ENCODE measurements around the gene MAN1A1.

Gene MAN1A1

DNA sequence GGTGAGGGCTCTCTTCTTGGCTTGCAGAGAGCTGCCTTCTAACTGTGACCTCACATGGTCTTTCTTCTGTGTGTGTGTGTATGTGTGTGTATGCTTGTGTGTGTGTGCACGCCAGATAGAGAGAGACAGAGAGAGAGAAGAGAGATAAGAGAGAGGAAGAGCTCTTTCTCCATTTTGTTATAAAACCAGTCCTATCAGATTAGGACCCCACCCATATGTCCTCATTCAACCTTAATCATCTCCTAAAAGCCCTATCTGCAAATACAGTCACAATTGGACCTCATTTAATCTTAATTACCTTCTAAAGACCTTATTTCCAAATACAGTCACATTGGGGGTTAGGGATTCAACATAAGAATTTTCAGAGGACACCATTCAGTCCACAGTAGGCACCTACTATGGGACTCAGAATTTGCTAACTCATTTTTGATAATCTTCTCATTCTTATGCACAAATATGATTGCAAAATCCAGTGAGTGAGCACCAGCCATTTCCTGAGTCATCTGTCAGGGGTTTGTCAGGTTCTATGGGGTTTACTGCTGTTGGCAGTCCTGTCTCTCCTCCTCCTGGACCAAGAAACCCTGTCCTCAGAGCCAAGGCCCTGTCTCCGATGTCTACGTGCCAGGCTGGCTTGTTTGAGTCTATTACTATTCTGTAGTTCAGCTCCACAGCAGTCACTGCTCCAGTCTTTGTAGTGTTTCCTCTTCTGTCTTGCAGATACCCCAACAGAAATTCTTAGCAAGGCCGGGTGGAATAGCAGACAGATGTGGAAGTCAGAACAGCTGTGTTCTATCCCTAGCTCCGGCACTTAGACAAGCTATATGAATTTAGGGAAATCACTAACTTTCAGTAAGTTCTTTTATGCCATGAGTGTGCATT, 212.1 kb downstream of the MAN1A1 start:
- H3K27me3 ChIP-seq (ENCODE audit: control insufficient read depth in 3 of 3, insufficient read depth in 3 of 3, low read depth in 1 of 3, low read length in 3 of 3), result no peaks in the 10 kb centered on the region
- no peaks in the 10 kb centered on the region for H3K9me3 ChIP-seq (replicated peaks in 1 of 2; ENCODE audit: control insufficient read depth in 2 of 2, insufficient read depth in 1 of 2, low read depth in 1 of 2, low read length in 2 of 2)
- no peak for DNase-seq (ENCODE audit: low spot score)
- no peak overlapping the region for H3K23ac ChIP-seq (ENCODE audit: low read depth, low read length, poor library complexity)
- no peak overlapping the region for H4K8ac ChIP-seq (ENCODE audit: low read depth, low read length)
- no peak overlapping the region for H2AFZ ChIP-seq (ENCODE audit: low read length)
- H3K27ac ChIP-seq (replicated peaks; ENCODE audit: low read length), result no peak overlapping the region
- H2BK12ac ChIP-seq (ENCODE audit: low read length), result no peak overlapping the region
- no peak overlapping the region for H3K14ac ChIP-seq (ENCODE audit: low read length)
- H3K4me2 ChIP-seq (ENCODE audit: insufficient read depth, low read length, poor library complexity, severe bottlenecking), result no peak overlapping the region
- H3K4me3 ChIP-seq (ENCODE audit: low read length in 2 of 2), result no peak overlapping the region
- H2AK5ac ChIP-seq (ENCODE audit: low read depth, low read length), result no peak overlapping the region
- H3K4ac ChIP-seq (ENCODE audit: low read length), result no peak overlapping the region
- H3K9ac ChIP-seq (ENCODE audit: low read depth, low read length, poor library complexity), result no peak overlapping the region
- no peak overlapping the region for H3K18ac ChIP-seq (ENCODE audit: low read length)
- no peaks in the 10 kb centered on the region for H3K36me3 ChIP-seq (replicated peaks in 1 of 2; ENCODE audit: control insufficient read depth in 2 of 2, insufficient read depth in 2 of 2, low read length in 2 of 2)
- H3K79me1 ChIP-seq (ENCODE audit: low read depth, low read length), result no peaks in the 10 kb centered on the region
- H2BK15ac ChIP-seq (ENCODE audit: low read length), result no peak overlapping the region
- H2BK5ac ChIP-seq (ENCODE audit: low read length), result no peak overlapping the region
- WGBS, 2 donors (ENCODE audit: extremely low coverage in 2 of 2, insufficient read length in 2 of 2, insufficient replicate concordance in 1 of 2), result no CpG with 5 or more reads among the region's 5 CpGs
- no peak overlapping the region for H4K91ac ChIP-seq (ENCODE audit: low read depth, low read length, poor library complexity)
- peaks cover 3 to 9% of the 10 kb centered on the region in 2 donors for H3K4me1 ChIP-seq (ENCODE audit: control insufficient read depth in 2 of 2, insufficient read depth in 1 of 2, low read depth in 1 of 2, low read length in 2 of 2)
- H2BK120ac ChIP-seq (ENCODE audit: low read depth, low read length), result no peak overlapping the region

DNA sequence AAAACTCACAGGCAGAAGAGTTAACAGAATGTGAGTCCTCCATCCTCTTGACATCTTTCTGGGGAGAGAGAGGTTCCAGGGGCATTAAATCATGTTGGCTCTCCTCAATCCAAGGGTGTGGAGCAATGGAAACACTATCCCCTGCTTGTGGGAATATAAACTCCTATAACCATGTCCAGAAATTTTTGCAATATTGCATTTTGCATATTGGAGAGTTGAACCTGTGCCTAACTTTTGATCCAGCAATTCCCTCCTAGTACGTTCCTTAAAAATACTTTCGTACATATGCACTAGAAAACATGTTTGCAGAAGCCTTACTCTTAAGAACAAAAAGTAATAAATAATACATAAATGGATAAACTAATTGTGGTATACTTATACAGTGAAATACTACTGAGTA, 214.8 kb downstream of the MAN1A1 start:
- Histone ChIP-seq H3K9ac (ENCODE audit: low read depth, low read length, poor library complexity) (no peak overlapping the region), H2AFZ (ENCODE audit: low read length) (no peak overlapping the region), H2BK120ac (ENCODE audit: low read depth, low read length) (no peak overlapping the region), H3K4me1 (ENCODE audit: control insufficient read depth in 2 of 2, insufficient read depth in 1 of 2, low read depth in 1 of 2, low read length in 2 of 2) (peaks cover 1 to 8% of the 10 kb centered on the region in 2 donors), H2BK5ac (ENCODE audit: low read length) (no peak overlapping the region), H2AK5ac (ENCODE audit: low read depth, low read length) (no peak overlapping the region), H4K91ac (ENCODE audit: low read depth, low read length, poor library complexity) (no peak overlapping the region), H2BK15ac (ENCODE audit: low read length) (no peak overlapping the region), H3K18ac (ENCODE audit: low read length) (no peak overlapping the region), H3K27me3 (ENCODE audit: control insufficient read depth in 3 of 3, insufficient read depth in 3 of 3, low read depth in 1 of 3, low read length in 3 of 3) (no peaks in the 10 kb centered on the region), H3K14ac (ENCODE audit: low read length) (no peak overlapping the region), H3K27ac (replicated peaks; ENCODE audit: low read length) (no peak overlapping the region), H3K9me3 (replicated peaks in 1 of 2; ENCODE audit: control insufficient read depth in 2 of 2, insufficient read depth in 1 of 2, low read depth in 1 of 2, low read length in 2 of 2) (no peaks in the 10 kb centered on the region), H3K4ac (ENCODE audit: low read length) (no peak overlapping the region), H2BK12ac (ENCODE audit: low read length) (no peak overlapping the region), H3K79me1 (ENCODE audit: low read depth, low read length) (no peaks in the 10 kb centered on the region), H3K4me2 (ENCODE audit: insufficient read depth, low read length, poor library complexity, severe bottlenecking) (no peak overlapping the region), H3K23ac (ENCODE audit: low read depth, low read length, poor library complexity) (no peak overlapping the region), H3K4me3 (ENCODE audit: low read length in 2 of 2) (no peak overlapping the region), H4K8ac (ENCODE audit: low read depth, low read length) (no peak overlapping the region), H3K36me3 (replicated peaks in 1 of 2; ENCODE audit: control insufficient read depth in 2 of 2, insufficient read depth in 2 of 2, low read length in 2 of 2) (no peaks in the 10 kb centered on the region)
- no CpG with 5 or more reads among the region's 2 CpGs for WGBS, 2 donors (ENCODE audit: extremely low coverage in 2 of 2, insufficient read length in 2 of 2, insufficient replicate concordance in 1 of 2)
- no peak for DNase-seq (ENCODE audit: low spot score)

DNA sequence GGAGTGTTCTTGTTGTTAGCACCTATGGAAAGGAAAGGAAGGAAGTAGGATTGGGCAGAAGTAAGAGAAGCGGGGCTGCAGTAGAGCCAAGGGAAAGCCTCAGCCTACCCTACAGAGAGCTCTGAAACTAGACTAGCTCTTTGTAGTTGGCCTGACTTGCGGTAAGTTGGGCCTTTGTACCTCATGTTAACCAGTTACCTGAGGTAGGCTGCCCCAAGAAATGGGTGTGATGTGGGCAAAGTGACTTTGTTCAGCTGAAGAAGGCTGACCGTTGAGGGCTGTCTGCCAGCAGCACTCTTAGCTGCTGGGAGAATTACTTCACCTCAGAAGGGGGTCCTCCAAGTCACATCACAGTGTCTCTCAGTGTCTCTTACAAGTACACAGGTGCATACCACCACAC, 216.2 kb downstream of the MAN1A1 start:
- no peak overlapping the region for H3K23ac ChIP-seq (ENCODE audit: low read depth, low read length, poor library complexity)
- H2AK5ac ChIP-seq (ENCODE audit: low read depth, low read length), result no peak overlapping the region
- no peaks in the 10 kb centered on the region for H3K36me3 ChIP-seq (replicated peaks in 1 of 2; ENCODE audit: control insufficient read depth in 2 of 2, insufficient read depth in 2 of 2, low read length in 2 of 2)
- H4K91ac ChIP-seq (ENCODE audit: low read depth, low read length, poor library complexity), result no peak overlapping the region
- no peaks in the 10 kb centered on the region for H3K79me1 ChIP-seq (ENCODE audit: low read depth, low read length)
- H3K14ac ChIP-seq (ENCODE audit: low read length), result no peak overlapping the region
- no peak overlapping the region for H3K4ac ChIP-seq (ENCODE audit: low read length)
- H3K9ac ChIP-seq (ENCODE audit: low read depth, low read length, poor library complexity), result no peak overlapping the region
- H3K9me3 ChIP-seq (replicated peaks in 1 of 2; ENCODE audit: control insufficient read depth in 2 of 2, insufficient read depth in 1 of 2, low read depth in 1 of 2, low read length in 2 of 2), result no peaks in the 10 kb centered on the region
- H3K18ac ChIP-seq (ENCODE audit: low read length), result no peak overlapping the region
- H4K8ac ChIP-seq (ENCODE audit: low read depth, low read length), result no peak overlapping the region
- DNase-seq (ENCODE audit: low spot score), result no peak
- H3K27me3 ChIP-seq (ENCODE audit: control insufficient read depth in 3 of 3, insufficient read depth in 3 of 3, low read depth in 1 of 3, low read length in 3 of 3), result no peaks in the 10 kb centered on the region
- no peak overlapping the region for H2BK12ac ChIP-seq (ENCODE audit: low read length)
- H2BK120ac ChIP-seq (ENCODE audit: low read depth, low read length), result no peak overlapping the region
- peaks cover 0 to 1% of the 10 kb centered on the region in 2 donors for H3K4me1 ChIP-seq (ENCODE audit: control insufficient read depth in 2 of 2, insufficient read depth in 1 of 2, low read depth in 1 of 2, low read length in 2 of 2)
- H3K27ac ChIP-seq (replicated peaks; ENCODE audit: low read length), result no peak overlapping the region
- no peak overlapping the region for H2BK15ac ChIP-seq (ENCODE audit: low read length)
- H3K4me3 ChIP-seq (ENCODE audit: low read length in 2 of 2), result no peak overlapping the region
- WGBS, 2 donors (ENCODE audit: extremely low coverage in 2 of 2, insufficient read length in 2 of 2, insufficient replicate concordance in 1 of 2), result no CpG with 5 or more reads among the region's 3 CpGs
- H3K4me2 ChIP-seq (ENCODE audit: insufficient read depth, low read length, poor library complexity, severe bottlenecking), result no peak overlapping the region
- H2AFZ ChIP-seq (ENCODE audit: low read length), result no peak overlapping the region
- no peak overlapping the region for H2BK5ac ChIP-seq (ENCODE audit: low read length)

DNA sequence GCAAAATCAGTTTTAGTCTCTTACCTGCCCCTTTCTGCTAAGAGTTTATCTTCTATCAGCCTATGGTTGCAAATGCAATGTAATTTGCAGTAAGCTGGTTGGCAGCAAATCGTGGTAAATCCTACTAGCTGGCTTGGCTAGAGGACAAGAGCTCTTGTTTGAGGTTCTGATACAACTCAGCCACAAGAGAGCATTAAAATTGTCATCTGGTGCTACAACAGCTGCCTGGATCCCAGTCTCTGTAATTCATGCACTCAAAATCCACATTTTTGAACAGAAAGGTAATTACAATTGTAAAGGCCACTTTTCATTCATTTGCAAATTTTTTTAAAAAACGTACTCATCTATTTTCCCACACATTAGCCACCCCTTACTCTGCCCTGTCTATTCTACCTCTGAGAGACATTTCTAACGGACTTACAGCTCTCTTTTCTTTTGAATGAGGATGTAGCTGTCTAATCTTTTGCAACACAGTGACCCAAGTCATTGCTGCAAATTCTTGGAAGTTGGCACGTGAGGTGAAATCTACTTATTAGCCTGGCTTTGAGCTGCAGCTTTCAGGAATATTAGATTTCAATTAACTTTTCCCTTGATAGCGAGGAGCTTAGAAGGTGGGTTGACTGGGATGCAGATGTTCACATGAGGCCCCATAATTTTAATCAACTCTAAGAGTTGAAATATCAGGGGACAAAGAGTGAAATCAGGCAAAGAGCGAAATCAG, 217.1 kb downstream of the MAN1A1 start:
- H3K23ac ChIP-seq (ENCODE audit: low read depth, low read length, poor library complexity), result no peak overlapping the region
- peaks cover 0 to 1% of the 10 kb centered on the region in 2 donors for H3K4me1 ChIP-seq (ENCODE audit: control insufficient read depth in 2 of 2, insufficient read depth in 1 of 2, low read depth in 1 of 2, low read length in 2 of 2)
- no peak overlapping the region for H3K9ac ChIP-seq (ENCODE audit: low read depth, low read length, poor library complexity)
- no CpG with 5 or more reads among the region's 6 CpGs for WGBS, 2 donors (ENCODE audit: extremely low coverage in 2 of 2, insufficient read length in 2 of 2, insufficient replicate concordance in 1 of 2)
- no peak for DNase-seq (ENCODE audit: low spot score)
- no peak overlapping the region for H3K27ac ChIP-seq (replicated peaks; ENCODE audit: low read length)
- no peak overlapping the region for H2AFZ ChIP-seq (ENCODE audit: low read length)
- H3K9me3 ChIP-seq (replicated peaks in 1 of 2; ENCODE audit: control insufficient read depth in 2 of 2, insufficient read depth in 1 of 2, low read depth in 1 of 2, low read length in 2 of 2), result no peaks in the 10 kb centered on the region
- H2BK5ac ChIP-seq (ENCODE audit: low read length), result no peak overlapping the region
- H3K27me3 ChIP-seq (ENCODE audit: control insufficient read depth in 3 of 3, insufficient read depth in 3 of 3, low read depth in 1 of 3, low read length in 3 of 3), result no peaks in the 10 kb centered on the region
- no peak overlapping the region for H3K14ac ChIP-seq (ENCODE audit: low read length)
- H2BK120ac ChIP-seq (ENCODE audit: low read depth, low read length), result no peak overlapping the region
- H3K4me3 ChIP-seq (ENCODE audit: low read length in 2 of 2), result no peak overlapping the region
- no peak overlapping the region for H3K18ac ChIP-seq (ENCODE audit: low read length)
- H4K8ac ChIP-seq (ENCODE audit: low read depth, low read length), result no peak overlapping the region
- no peak overlapping the region for H2AK5ac ChIP-seq (ENCODE audit: low read depth, low read length)
- no peak overlapping the region for H3K4ac ChIP-seq (ENCODE audit: low read length)
- no peaks in the 10 kb centered on the region for H3K79me1 ChIP-seq (ENCODE audit: low read depth, low read length)
- no peak overlapping the region for H3K4me2 ChIP-seq (ENCODE audit: insufficient read depth, low read length, poor library complexity, severe bottlenecking)
- H4K91ac ChIP-seq (ENCODE audit: low read depth, low read length, poor library complexity), result no peak overlapping the region
- no peak overlapping the region for H2BK15ac ChIP-seq (ENCODE audit: low read length)
- H3K36me3 ChIP-seq (replicated peaks in 1 of 2; ENCODE audit: control insufficient read depth in 2 of 2, insufficient read depth in 2 of 2, low read length in 2 of 2), result no peaks in the 10 kb centered on the region
- H2BK12ac ChIP-seq (ENCODE audit: low read length), result no peak overlapping the region
